CD8-positive, alpha-beta memory T cell (primary cell): ENCODE data around the gene ENG. TPM values are rescaled to one million over a fixed set of nuclear protein-coding genes. Genes with fewer than 3 reads are reported as not detected.
"Not testable (repeated sequence)": the region's sequence is repeated elsewhere in the genome, so short reads cannot be mapped to it uniquely, and the experiment has no call there.

Source experiments
- CTCF ChIA-PET: fragments of 350-600 bp; sonication (Branson Sonifier 250); formaldehyde crosslinking; loops from one replicate; lab custom pipeline; 2021; ENCODE audit warnings: antibody characterized with exemption; lab: Charles Lee
- POLR2A ChIA-PET: fragments of 350-600 bp; sonication (Branson Sonifier 250); formaldehyde crosslinking; loops from one replicate; lab custom pipeline; 2021; ENCODE audit warnings: antibody characterized with exemption; lab: Charles Lee
- DNase-seq, 5 donors: peaks; one replicate each; pipeline versions ENCODE4 v3.0.0 to v3.0.0-alpha.2; 2020 to 2022; ENCODE audit warnings: mixed read lengths in 1 of 5
- H3K27ac ChIP-seq: one replicate; pipeline ENCODE4 v1.7.0; 2013; ENCODE audit warnings: low read depth, mild to moderate bottlenecking, low read length, moderate library complexity
- H3K27me3 ChIP-seq: 2 replicates; pipeline ENCODE4 v1.7.0; 2013; ENCODE audit warnings: low read length, mild to moderate bottlenecking; ENCODE audit not compliant: insufficient read depth, poor library complexity, severe bottlenecking
- H3K36me3 ChIP-seq: 2 replicates; pipeline ENCODE4 v1.7.0; 2013; ENCODE audit warnings: mild to moderate bottlenecking, low read length, moderate library complexity; ENCODE audit not compliant: insufficient read depth
- H3K4me1 ChIP-seq: 2 replicates; pipeline ENCODE4 v1.7.0; 2013; ENCODE audit warnings: mild to moderate bottlenecking, low read length, moderate library complexity; ENCODE audit not compliant: insufficient read depth
- H3K4me3 ChIP-seq: 2 replicates; pipeline ENCODE4 v1.7.0; 2013; ENCODE audit warnings: mild to moderate bottlenecking, low read length
- H3K9me3 ChIP-seq: 2 replicates; pipeline ENCODE4 v1.7.0; 2013; ENCODE audit warnings: mild to moderate bottlenecking, low read length
- H3K27ac Mint-ChIP-seq, 8 donors: one replicate each; pipeline ENCODE4 v1.8.0; 2020 to 2021; ENCODE audit warnings: mixed read lengths in 8 of 8, mild to moderate bottlenecking in 6 of 8, inconsistent platforms in 3 of 8, moderate library complexity in 3 of 8
- H3K27me3 Mint-ChIP-seq, 2 donors: one replicate each; pipeline ENCODE4 v1.8.0; 2020 to 2021; ENCODE audit warnings: mixed read lengths in 2 of 2, mild to moderate bottlenecking in 1 of 2, moderate library complexity in 1 of 2
- H3K36me3 Mint-ChIP-seq, 3 donors: one replicate each; pipeline ENCODE4 v1.8.0; 2020 to 2021; ENCODE audit warnings: mixed read lengths in 3 of 3, inconsistent platforms in 1 of 3, mild to moderate bottlenecking in 1 of 3
- H3K4me1 Mint-ChIP-seq, 3 donors: one replicate each; pipeline ENCODE4 v1.8.0; 2020 to 2021; ENCODE audit warnings: mixed read lengths in 3 of 3, inconsistent platforms in 1 of 3, mild to moderate bottlenecking in 1 of 3
- H3K4me3 Mint-ChIP-seq, 7 donors: one replicate each; pipeline ENCODE4 v1.8.0; 2020 to 2021; ENCODE audit warnings: mixed read lengths in 7 of 7, mild to moderate bottlenecking in 6 of 7, moderate library complexity in 4 of 7, inconsistent platforms in 2 of 7
- H3K9me3 Mint-ChIP-seq, 5 donors: one replicate each; pipeline ENCODE4 v1.8.0; 2020 to 2022; ENCODE audit warnings: mixed read lengths in 5 of 5, mild to moderate bottlenecking in 3 of 5, moderate library complexity in 2 of 5, inconsistent platforms in 1 of 5
- polyA plus RNA-seq: library from polyadenylated mRNA; unstranded; fragments of 300-500 nt; fragmentation: Illumina TruSeq; gene quantifications from one replicate; pipeline ENCODE4 v1.2.3, GENCODE V29; 2021
- total RNA-seq, 2 experiments: library from RNA; stranded (reverse); gene quantifications; one replicate each; pipeline ENCODE4 v1.2.3, GENCODE V29; 2021

Gene ENG
- total and polyA plus RNA-seq, 3 experiments from 2014 or later, result 7.9 to 19.3 (median 18.9) TPM

- no peaks in the 10 kb centered on the region for H3K9me3 ChIP-seq
- ChIA-PET POLR2A (no interaction called here), CTCF (interaction anchor here (0.9 to 2.1 kb wide), 5 partner anchors 16 to 151 kb away, joined by 3 to 8 read pairs (median 7); partner anchors contain the start of gene TOR2A)
- H3K27ac ChIP-seq, result no peak overlapping the region
- no peaks in the 10 kb centered on the region for H3K27me3 ChIP-seq
- Mint-ChIP-seq H3K27me3 (no peaks in the 10 kb centered on the region), H3K4me1 (peaks cover 6 to 27% (median 9%) of the 10 kb centered on the region in 3 donors), H3K9me3 (no peaks in the 10 kb centered on the region), H3K4me3 (no peak overlapping the region), H3K36me3 (peaks cover 0 to 67% (median 9%) of the 10 kb centered on the region in 3 donors), H3K27ac (peak overlapping the region in 1 of 8 donors; percentile 32)
- H3K4me1 ChIP-seq, result no peaks in the 10 kb centered on the region
- no peak for DNase-seq
- no peak overlapping the region for H3K4me3 ChIP-seq
- H3K36me3 ChIP-seq, result peaks cover 29% of the 10 kb centered on the region
Measured at GRCh38 chr9:127885508-127886281, 31.2 kb upstream of the ENG start.

DNA sequence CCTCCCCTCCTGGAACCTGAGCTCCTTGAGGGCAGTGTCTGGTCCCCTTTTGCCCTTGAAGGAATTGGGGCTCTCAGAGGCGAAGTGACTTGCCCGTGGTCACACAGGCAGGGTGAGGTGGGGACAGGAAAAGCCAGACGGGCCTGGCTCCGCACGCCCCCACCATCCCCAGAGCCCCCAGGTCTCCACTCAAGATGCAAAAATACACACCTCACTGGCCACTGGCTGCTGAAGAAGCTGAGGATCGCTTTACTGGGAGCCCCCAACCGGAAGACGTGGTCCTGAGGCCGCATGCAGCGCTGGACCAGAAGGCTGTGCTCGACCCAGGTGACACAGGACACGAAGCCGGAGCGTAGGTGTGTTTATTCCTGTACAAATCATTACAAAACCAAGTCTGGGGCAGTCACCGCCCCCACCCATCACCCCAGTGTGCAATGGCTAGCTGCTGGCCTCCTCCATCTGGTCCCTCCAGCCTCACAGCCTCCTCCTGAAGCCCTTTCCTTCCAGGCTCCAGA, 30.6 kb upstream of the ENG start:
- Histone ChIP-seq H3K4me3 (no peak overlapping the region), H3K4me1 (no peaks in the 10 kb centered on the region), H3K27ac (no peak overlapping the region), H3K9me3 (no peaks in the 10 kb centered on the region), H3K36me3 (peaks cover 22% of the 10 kb centered on the region), H3K27me3 (no peaks in the 10 kb centered on the region)
- Mint-ChIP-seq H3K4me3 (no peak overlapping the region), H3K27me3 (no peaks in the 10 kb centered on the region), H3K4me1 (peaks cover 6 to 27% (median 9%) of the 10 kb centered on the region in 3 donors), H3K36me3 (peaks cover 0 to 62% (median 9%) of the 10 kb centered on the region in 3 donors), H3K9me3 (no peaks in the 10 kb centered on the region), H3K27ac (peak overlapping the region in 3 of 8 donors; percentile 23 to 89 (median 83))
- POLR2A ChIA-PET, result no interaction called here
- DNase-seq, result no peak
- CTCF ChIA-PET, result interaction anchor here (0.9 to 2.1 kb wide), 5 partner anchors 15 to 150 kb away, joined by 3 to 8 read pairs (median 7); partner anchors contain the start of gene TOR2A

- peaks cover 6 to 27% (median 9%) of the 10 kb centered on the region in 3 donors for H3K4me1 Mint-ChIP-seq
- H3K27me3 Mint-ChIP-seq, result no peaks in the 10 kb centered on the region
- peak overlapping the region in 6 of 8 donors; percentile 49 to 96 (median 77) for H3K27ac Mint-ChIP-seq
- H3K9me3 ChIP-seq, result no peaks in the 10 kb centered on the region
- H3K9me3 Mint-ChIP-seq, result no peaks in the 10 kb centered on the region
- H3K27me3 ChIP-seq, result no peaks in the 10 kb centered on the region
- H3K36me3 ChIP-seq, result peaks cover 20% of the 10 kb centered on the region
- H3K27ac ChIP-seq, result no peak overlapping the region
- POLR2A ChIA-PET, result no interaction called here
- H3K4me3 Mint-ChIP-seq, result no peak overlapping the region
- no peak overlapping the region for H3K4me3 ChIP-seq
- CTCF ChIA-PET, result interaction anchor here (2.0 to 2.1 kb wide), 2 partner anchors 15 to 37 kb away, joined by 7 to 8 read pairs; no protein-coding TSS in a partner anchor
- no peak for DNase-seq
- H3K4me1 ChIP-seq, result no peaks in the 10 kb centered on the region
- H3K36me3 Mint-ChIP-seq, result peaks cover 0 to 58% (median 9%) of the 10 kb centered on the region in 3 donors
Measured at GRCh38 chr9:127884427-127884911, 30.0 kb upstream of the ENG start.

- Mint-ChIP-seq H3K9me3 (no peaks in the 10 kb centered on the region), H3K4me1 (peaks cover 8 to 27% (median 9%) of the 10 kb centered on the region in 3 donors), H3K4me3 (no peak overlapping the region), H3K36me3 (peaks cover 0 to 58% (median 9%) of the 10 kb centered on the region in 3 donors), H3K27ac (peak overlapping the region in 6 of 8 donors; percentile 49 to 88 (median 67)), H3K27me3 (no peaks in the 10 kb centered on the region)
- H3K4me3 ChIP-seq, result no peak overlapping the region
- H3K9me3 ChIP-seq, result no peaks in the 10 kb centered on the region
- ChIA-PET CTCF (interaction anchor here (2.0 to 3.3 kb wide), 2 partner anchors 13 to 14 kb away, joined by 7 to 18 read pairs; no protein-coding TSS in a partner anchor), POLR2A (no interaction called here)
- H3K36me3 ChIP-seq, result peaks cover 20% of the 10 kb centered on the region
- no peak overlapping the region for H3K27ac ChIP-seq
- H3K27me3 ChIP-seq, result no peaks in the 10 kb centered on the region
- H3K4me1 ChIP-seq, result no peaks in the 10 kb centered on the region
- DNase-seq, result no peak
Measured at GRCh38 chr9:127883959-127884358, 29.5 kb upstream of the ENG start.

- H3K9me3 Mint-ChIP-seq, H3K27me3 ChIP-seq, H3K9me3 ChIP-seq, H3K27me3 Mint-ChIP-seq, H3K36me3 ChIP-seq, DNase-seq, H3K27ac ChIP-seq, H3K4me1 ChIP-seq, H3K4me3 Mint-ChIP-seq, H3K4me3 ChIP-seq: not testable (repeated sequence)
- peak overlapping the region in 2 of 8 donors; percentile 58 to 71 for H3K27ac Mint-ChIP-seq
- POLR2A ChIA-PET, result interaction anchor here (0.6 kb wide), 2 partner anchors 17 to 100 kb away, joined by 4 to 5 read pairs; no protein-coding TSS in a partner anchor
- peaks cover 9 to 36% (median 10%) of the 10 kb centered on the region in 3 donors for H3K4me1 Mint-ChIP-seq
- H3K36me3 Mint-ChIP-seq, result peaks cover 3 to 37% (median 4%) of the 10 kb centered on the region in 3 donors
- CTCF ChIA-PET, result interaction anchor here (1.4 to 3.3 kb wide), 4 partner anchors 11 to 95 kb away, joined by 3 to 18 read pairs (median 8); partner anchors contain the start of gene ST6GALNAC4
Measured at GRCh38 chr9:127881715-127882114, 27.3 kb upstream of the ENG start.

- H3K27me3 Mint-ChIP-seq, result peaks cover 0 to 5% of the 10 kb centered on the region in 2 donors
- Histone ChIP-seq H3K4me1 (peaks cover 5% of the 10 kb centered on the region), H3K36me3 (no peaks in the 10 kb centered on the region), H3K27me3 (no peaks in the 10 kb centered on the region), H3K4me3 (no peak overlapping the region), H3K9me3 (no peaks in the 10 kb centered on the region), H3K27ac (no peak overlapping the region)
- no peaks in the 10 kb centered on the region for H3K9me3 Mint-ChIP-seq
- H3K4me1 Mint-ChIP-seq, result peaks cover 9 to 34% (median 10%) of the 10 kb centered on the region in 3 donors
- no peak overlapping the region for H3K27ac Mint-ChIP-seq
- ChIA-PET CTCF (no interaction called here), POLR2A (interaction anchor here (0.7 kb wide), 1 partner anchor 88 kb away, joined by 4 read pairs; no protein-coding TSS in a partner anchor)
- H3K4me3 Mint-ChIP-seq, result no peak overlapping the region
- DNase-seq, result no peak
- peaks cover 1 to 24% (median 4%) of the 10 kb centered on the region in 3 donors for H3K36me3 Mint-ChIP-seq
Measured at GRCh38 chr9:127880143-127880542, 25.7 kb upstream of the ENG start.

DNA sequence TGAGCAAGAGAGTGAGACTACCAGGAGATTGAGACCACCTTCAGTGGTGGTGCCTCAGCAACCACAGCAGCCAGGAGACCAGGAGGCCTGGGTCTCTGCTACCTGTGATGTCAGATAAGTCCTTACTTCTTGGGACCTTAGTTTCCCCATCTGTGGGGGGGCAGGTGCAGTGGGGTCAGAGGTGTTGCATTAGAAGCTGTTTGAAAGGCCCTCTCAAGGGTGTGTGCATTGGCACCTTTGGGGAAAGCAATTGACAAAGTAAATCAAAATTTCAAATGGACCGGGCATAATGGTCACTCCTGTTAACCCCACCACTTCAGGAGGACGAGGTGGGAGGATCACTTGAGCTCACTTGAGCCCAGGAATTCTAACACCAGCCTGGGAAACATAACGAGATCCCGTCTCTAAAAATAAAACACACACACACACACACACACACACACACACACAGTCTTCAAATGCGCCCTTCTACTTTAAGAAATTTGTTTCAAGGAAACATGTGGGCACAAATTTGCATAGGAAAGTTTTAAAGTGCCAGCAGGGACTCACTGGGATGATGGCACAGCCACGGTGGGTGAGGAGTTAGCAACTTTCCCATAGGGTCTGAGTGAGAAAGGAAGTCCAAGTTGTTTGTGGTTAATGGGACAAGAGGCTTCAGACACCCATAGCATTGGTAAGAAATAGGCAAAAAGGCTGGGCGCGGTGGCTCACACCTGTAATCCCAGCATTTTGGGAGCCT, 24.4 kb upstream of the ENG start:
- Histone ChIP-seq H3K4me1 (peaks cover 5% of the 10 kb centered on the region), H3K4me3 (no peak overlapping the region), H3K27ac (no peak overlapping the region), H3K27me3 (no peaks in the 10 kb centered on the region), H3K36me3 (no peaks in the 10 kb centered on the region), H3K9me3 (no peaks in the 10 kb centered on the region)
- H3K27ac Mint-ChIP-seq, result peak overlapping the region in 1 of 8 donors; percentile 88
- no peaks in the 10 kb centered on the region for H3K9me3 Mint-ChIP-seq
- peaks cover 3 to 21% (median 4%) of the 10 kb centered on the region in 3 donors for H3K4me1 Mint-ChIP-seq
- no peak overlapping the region for H3K4me3 Mint-ChIP-seq
- no peak for DNase-seq
- peaks cover 1 to 11% (median 4%) of the 10 kb centered on the region in 3 donors for H3K36me3 Mint-ChIP-seq
- CTCF ChIA-PET, result no interaction called here
- peaks cover 0 to 5% of the 10 kb centered on the region in 2 donors for H3K27me3 Mint-ChIP-seq
- POLR2A ChIA-PET, result interaction anchor here (0.5 kb wide), 1 partner anchor 41 kb away, joined by 3 read pairs; no protein-coding TSS in a partner anchor
